Germinal center (tissue), 1 donor: Measurements from ENCODE around the gene GCNT4.

ENCODE experiments used
- DNase-seq: peaks from one replicate; pipeline ENCODE4 v3.0.0; 2012; ENCODE audit warnings: mixed read lengths, low spot score

Gene GCNT4

GRCh38 chr5:75017971-75018370 lies 34.4 kb downstream of the GCNT4 start:
- no peak for DNase-seq

GRCh38 chr5:75016896-75017295 lies 35.5 kb downstream of the GCNT4 start:
- DNase-seq, result no peak

- DNase-seq, result no peak
Measured at GRCh38 chr5:75012748-75013147, 39.6 kb downstream of the GCNT4 start.

- DNase-seq, result no peak
Measured at GRCh38 chr5:75010838-75011237, 41.5 kb downstream of the GCNT4 start.

GRCh38 chr5:75009556-75010345 lies 42.6 kb downstream of the GCNT4 start:
- no peak for DNase-seq

GRCh38 chr5:75006865-75007822 lies 45.2 kb downstream of the GCNT4 start:
- no peak for DNase-seq

- no peak for DNase-seq
Measured at GRCh38 chr5:75005561-75005960, 46.8 kb downstream of the GCNT4 start.
